NCI-H2107 treated with DMSO at 0.1 percent for 48 hours (cell line): Measurements from ENCODE around the gene PCDHA8.
"Not testable (repeated sequence)": the region's sequence is repeated elsewhere in the genome, so short reads cannot be mapped to it uniquely, and the experiment has no call there.

Source experiments
- DNase-seq: peaks from one replicate; lab custom pipeline; 2025; ENCODE audit not compliant: unreplicated experiment; lab: John Stamatoyannopoulos, UW

PCDHA8 gene, protein sequence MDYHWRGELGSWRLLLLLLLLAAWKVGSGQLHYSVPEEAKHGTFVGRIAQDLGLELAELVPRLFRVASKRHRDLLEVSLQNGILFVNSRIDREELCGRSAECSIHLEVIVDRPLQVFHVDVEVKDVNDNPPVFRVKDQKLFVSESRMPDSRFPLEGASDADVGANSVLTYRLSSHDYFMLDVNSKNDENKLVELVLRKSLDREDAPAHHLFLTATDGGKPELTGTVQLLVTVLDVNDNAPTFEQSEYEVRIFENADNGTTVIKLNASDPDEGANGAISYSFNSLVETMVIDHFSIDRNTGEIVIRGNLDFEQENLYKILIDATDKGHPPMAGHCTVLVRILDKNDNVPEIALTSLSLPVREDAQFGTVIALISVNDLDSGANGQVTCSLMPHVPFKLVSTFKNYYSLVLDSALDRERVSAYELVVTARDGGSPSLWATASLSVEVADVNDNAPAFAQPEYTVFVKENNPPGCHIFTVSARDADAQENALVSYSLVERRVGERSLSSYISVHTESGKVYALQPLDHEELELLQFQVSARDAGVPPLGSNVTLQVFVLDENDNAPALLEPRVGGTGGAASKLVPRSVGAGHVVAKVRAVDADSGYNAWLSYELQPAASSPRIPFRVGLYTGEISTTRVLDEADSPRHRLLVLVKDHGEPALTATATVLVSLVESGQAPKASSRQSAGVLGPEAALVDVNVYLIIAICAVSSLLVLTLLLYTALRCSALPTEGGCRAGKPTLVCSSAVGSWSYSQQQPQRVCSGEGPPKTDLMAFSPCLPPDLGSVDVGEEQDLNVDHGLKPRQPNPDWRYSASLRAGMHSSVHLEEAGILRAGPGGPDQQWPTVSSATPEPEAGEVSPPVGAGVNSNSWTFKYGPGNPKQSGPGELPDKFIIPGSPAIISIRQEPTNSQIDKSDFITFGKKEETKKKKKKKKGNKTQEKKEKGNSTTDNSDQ

DNA sequence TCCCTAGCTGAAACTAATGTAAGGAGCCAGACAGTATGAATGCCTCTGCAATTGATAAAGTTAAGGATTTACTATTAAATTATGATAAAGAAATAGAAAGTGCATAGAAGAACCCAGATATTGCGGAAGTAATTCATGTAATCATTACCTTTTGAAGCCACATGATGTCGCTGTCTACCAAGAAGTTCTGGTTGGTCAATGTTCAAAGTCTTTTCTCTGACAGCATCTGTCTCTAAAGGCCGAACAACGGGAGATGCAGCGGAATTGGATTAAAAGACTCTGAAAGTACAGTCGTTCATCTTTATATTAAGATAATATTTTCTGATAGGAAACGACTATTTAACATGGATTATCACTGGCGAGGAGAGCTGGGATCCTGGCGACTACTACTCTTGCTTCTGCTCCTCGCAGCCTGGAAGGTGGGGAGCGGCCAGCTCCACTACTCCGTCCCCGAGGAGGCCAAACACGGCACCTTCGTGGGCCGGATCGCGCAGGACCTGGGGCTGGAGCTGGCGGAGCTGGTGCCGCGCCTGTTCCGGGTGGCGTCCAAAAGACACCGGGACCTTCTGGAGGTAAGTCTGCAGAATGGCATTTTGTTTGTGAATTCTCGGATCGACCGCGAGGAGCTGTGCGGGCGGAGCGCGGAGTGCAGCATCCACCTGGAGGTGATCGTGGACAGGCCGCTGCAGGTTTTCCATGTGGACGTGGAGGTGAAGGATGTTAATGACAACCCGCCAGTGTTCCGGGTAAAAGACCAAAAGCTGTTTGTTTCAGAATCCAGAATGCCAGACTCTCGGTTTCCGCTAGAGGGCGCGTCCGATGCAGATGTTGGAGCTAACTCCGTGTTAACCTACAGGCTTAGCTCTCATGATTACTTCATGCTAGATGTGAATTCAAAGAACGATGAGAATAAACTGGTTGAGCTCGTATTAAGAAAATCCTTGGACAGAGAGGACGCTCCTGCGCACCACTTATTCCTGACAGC is at the start of gene PCDHA8:
TSS of gene PCDHA8 (plus strand) at position 210 of the 985 bp plus-strand sequence. CDS start at position 345, 135 bp downstream.
- no peak for DNase-seq

DNA sequence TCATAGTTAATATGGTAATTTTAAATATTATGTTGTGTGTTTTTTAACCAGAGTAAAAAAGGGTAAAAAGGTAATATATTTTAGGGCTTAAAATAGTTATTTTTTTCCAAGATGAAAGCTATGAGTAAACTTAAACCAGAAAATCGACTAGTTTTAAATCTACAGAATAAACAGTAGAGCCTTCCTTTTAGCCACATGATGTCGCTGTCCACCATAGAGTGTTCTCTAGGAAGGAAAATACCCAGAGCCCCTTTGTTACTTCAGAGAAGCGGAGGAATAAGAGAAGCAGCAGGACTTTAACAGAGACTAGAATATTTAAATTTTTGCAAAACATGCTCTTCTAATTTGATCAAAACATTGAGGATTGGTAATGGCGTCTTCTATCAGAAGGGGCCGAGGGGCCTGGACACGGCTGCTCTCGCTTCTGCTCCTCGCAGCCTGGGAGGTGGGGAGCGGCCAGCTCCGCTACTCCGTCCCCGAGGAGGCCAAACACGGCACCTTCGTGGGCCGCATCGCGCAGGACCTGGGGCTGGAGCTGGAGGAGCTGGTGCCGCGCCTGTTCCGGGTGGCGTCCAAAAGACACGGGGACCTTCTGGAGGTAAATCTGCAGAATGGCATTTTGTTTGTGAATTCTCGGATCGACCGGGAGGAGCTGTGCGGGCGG is 46.3 kb upstream of the PCDHA8 start, which contains the start of gene PCDHA2:
TSS of gene PCDHA2 (plus strand) at position 258 of the 664 bp plus-strand sequence.
- no peak for DNase-seq

DNA sequence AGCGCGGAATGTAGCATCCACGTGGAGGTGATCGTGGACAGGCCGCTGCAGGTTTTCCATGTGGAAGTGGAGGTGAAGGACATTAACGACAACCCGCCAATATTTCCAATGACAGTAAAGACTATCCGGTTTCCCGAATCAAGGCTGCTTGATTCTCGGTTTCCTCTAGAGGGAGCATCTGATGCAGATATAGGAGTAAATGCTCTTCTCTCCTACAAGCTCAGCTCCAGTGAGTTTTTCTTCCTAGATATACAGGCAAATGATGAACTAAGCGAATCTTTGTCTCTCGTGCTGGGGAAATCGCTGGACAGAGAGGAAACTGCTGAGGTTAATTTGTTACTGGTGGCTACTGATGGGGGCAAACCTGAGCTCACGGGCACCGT is 45.7 kb upstream of the PCDHA8 start:
- no peak for DNase-seq

DNA sequence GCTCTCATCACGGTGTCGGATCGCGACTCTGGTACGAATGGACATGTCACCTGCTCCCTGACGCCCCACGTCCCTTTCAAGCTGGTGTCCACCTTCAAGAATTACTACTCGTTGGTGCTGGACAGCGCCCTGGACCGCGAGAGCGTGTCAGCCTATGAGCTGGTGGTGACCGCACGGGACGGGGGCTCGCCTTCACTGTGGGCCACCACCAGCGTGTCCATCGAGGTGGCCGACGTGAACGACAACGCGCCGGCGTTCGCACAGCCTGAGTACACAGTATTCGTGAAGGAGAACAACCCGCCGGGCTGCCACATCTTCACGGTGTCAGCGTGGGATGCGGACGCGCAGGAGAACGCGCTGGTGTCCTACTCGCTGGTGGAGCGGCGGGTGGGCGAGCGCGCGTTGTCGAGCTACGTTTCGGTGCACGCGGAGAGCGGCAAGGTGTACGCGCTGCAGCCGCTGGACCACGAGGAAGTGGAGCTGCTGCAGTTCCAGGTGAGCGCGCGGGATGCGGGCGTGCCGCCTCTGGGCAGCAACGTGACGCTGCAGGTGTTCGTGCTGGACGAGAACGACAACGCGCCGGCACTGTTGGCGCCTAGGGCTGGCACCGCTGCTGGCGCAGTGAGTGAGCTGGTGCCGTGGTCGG is 44.8 kb upstream of the PCDHA8 start:
- not testable (repeated sequence) for DNase-seq

DNA sequence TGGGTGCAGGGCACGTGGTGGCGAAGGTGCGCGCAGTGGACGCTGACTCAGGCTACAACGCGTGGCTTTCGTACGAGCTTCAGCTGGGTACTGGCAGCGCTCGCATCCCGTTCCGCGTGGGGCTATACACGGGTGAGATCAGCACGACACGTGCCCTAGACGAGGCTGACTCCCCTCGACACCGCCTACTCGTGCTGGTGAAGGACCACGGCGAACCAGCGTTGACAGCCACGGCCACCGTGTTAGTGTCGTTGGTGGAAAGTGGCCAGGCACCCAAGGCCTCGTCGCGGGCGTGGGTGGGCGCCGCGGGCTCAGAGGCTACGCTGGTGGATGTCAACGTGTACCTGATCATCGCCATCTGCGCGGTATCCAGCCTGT is 44.3 kb upstream of the PCDHA8 start:
- no peak for DNase-seq

DNA sequence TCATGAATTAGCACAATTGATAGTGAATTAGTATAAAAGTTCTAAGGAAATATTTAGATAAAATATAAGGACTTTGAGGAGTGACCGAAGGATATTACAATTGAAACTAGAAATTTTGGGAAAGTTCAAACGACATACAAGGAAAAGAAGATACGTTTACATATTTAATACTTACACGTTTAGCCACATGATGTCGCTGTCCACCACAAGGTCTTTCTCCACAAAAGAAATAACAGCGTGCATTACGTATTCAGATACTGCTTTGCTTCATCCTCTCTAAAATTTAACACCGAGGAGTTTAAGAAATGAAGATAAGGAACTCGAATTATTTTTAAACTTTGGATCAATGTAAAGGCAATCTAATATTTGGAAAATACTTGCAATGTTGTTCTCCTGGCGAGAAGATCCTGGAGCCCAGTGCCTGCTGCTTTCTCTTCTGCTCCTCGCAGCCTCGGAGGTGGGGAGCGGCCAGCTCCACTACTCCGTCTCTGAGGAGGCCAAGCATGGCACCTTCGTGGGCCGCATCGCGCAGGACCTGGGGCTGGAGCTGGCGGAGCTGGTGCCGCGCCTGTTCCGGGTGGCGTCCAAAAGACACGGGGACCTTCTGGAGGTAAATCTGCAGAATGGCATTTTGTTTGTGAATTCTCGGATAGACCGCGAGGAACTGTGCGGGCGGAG is 40.0 kb upstream of the PCDHA8 start, which contains the start of gene PCDHA3:
TSS of gene PCDHA3 (plus strand) at position 242 of the 678 bp plus-strand sequence.
- no peak for DNase-seq

DNA sequence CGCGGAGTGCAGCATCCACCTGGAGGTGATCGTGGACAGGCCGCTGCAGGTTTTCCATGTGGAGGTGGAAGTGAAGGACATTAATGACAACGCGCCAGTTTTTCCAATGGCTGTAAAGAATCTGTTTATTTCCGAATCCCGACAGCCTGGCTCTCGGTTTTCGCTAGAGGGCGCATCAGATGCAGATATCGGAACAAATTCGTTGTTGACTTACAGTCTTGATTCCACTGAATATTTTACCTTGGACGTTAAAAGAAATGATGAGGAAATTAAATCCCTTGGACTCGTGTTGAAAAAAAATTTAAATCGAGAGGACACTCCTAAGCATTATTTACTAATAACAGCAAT is 39.5 kb upstream of the PCDHA8 start:
- DNase-seq: no peak

DNA sequence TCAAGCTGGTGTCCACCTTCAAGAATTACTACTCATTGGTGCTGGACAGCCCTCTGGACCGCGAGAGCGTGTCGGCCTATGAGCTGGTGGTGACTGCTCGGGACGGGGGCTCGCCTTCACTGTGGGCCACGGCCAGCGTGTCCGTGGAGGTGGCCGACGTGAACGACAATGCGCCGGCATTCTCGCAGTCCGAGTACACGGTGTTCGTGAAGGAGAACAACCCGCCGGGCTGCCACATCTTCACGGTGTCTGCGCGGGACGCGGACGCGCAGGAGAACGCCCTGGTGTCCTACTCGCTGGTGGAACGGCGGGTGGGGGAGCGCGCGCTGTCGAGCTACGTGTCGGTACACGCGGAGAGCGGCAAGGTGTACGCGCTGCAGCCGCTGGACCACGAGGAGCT is 38.6 kb upstream of the PCDHA8 start:
- DNase-seq: not testable (repeated sequence)

DNA sequence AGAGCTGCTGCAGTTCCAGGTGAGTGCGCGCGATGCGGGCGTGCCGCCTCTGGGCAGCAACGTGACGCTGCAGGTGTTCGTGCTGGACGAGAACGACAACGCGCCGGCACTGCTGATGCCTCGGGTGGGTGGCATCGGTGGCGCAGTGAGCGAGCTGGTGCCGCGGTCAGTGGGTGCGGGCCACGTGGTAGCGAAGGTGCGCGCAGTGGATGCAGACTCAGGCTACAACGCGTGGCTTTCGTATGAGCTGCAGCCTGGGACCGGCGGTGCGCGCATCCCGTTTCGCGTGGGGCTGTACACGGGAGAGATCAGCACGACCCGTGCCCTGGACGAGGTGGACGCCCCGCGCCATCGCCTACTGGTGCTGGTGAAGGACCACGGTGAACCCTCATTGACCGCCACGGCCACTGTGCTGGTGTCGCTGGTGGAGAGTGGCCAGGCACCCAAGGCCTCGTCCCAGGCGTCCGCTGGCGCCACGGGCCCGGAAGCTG is 38.2 kb upstream of the PCDHA8 start:
- DNase-seq: no peak

DNA sequence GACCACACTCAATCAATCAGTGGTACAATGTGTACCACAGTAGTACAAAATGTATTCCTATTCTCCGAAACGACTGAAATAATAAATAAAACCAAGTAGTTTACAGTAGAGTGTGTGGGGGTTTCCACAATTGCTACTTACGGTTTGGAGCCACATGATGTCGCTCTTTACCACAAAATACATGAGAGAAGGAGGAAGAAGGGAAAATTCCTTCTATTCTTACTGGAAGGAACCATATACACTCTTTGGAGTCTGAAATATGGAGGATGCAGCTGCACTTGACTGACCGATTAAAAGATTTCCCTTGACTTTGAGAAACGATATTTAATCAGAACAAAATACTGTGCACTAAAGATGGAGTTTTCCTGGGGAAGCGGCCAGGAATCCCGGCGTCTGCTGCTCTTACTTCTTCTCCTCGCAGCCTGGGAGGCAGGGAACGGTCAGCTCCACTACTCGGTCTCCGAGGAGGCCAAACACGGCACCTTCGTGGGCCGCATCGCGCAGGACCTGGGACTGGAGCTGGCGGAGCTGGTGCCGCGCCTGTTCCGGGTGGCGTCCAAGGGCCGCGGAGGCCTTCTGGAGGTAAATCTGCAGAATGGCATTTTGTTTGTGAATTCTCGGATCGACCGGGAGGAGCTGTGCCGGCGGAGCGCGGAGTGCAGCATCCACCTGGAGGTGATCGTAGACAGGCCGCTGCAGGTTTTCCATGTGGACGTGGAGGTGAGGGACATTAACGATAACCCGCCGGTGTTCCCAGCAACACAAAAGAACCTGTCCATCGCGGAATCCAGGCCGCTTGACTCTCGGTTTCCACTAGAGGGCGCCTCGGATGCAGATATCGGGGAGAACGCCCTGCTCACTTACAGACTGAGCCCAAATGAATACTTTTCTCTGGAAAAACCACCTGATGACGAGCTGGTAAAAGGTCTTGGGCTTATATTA is 33.9 kb upstream of the PCDHA8 start, which contains the start of gene PCDHA4:
TSS of gene PCDHA4 (plus strand) at position 235 of the 942 bp plus-strand sequence.
- DNase-seq: no peak

DNA sequence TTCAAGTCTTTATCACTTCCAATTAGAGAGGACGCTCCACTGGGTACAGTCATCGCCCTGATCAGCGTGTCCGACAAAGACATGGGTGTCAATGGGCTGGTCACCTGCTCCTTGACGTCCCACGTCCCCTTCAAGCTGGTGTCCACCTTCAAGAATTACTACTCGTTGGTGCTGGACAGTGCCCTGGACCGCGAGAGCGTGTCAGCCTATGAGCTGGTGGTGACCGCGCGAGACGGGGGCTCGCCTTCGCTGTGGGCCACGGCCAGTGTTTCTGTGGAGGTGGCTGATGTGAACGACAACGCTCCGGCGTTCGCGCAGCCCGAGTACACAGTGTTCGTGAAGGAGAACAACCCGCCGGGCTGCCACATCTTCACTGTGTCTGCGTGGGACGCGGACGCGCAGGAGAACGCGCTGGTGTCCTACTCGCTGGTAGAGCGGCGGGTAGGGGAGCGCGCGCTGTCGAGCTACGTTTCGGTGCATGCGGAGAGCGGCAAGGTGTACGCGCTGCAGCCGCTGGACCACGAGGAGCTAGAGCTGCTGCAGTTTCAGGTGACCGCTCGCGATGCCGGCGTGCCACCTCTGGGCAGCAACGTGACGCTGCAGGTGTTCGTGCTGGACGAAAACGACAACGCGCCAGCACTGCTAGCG is 32.6 kb upstream of the PCDHA8 start:
- not testable (repeated sequence) for DNase-seq

DNA sequence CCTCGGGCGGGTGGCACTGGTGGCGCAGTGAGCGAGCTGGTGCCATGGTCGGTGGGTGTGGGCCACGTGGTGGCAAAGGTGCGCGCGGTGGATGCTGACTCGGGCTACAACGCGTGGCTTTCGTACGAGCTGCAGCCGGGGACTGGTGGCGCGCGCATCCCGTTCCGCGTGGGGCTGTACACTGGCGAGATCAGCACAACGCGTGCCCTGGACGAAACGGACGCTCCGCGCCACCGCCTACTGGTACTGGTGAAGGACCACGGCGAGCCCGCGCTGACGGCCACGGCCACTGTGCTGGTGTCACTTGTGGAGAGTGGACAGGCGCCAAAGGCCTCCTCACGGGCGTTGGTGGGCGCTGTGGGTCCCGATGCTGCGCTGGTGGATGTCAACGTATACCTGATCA is 32.1 kb upstream of the PCDHA8 start:
- no peak for DNase-seq

DNA sequence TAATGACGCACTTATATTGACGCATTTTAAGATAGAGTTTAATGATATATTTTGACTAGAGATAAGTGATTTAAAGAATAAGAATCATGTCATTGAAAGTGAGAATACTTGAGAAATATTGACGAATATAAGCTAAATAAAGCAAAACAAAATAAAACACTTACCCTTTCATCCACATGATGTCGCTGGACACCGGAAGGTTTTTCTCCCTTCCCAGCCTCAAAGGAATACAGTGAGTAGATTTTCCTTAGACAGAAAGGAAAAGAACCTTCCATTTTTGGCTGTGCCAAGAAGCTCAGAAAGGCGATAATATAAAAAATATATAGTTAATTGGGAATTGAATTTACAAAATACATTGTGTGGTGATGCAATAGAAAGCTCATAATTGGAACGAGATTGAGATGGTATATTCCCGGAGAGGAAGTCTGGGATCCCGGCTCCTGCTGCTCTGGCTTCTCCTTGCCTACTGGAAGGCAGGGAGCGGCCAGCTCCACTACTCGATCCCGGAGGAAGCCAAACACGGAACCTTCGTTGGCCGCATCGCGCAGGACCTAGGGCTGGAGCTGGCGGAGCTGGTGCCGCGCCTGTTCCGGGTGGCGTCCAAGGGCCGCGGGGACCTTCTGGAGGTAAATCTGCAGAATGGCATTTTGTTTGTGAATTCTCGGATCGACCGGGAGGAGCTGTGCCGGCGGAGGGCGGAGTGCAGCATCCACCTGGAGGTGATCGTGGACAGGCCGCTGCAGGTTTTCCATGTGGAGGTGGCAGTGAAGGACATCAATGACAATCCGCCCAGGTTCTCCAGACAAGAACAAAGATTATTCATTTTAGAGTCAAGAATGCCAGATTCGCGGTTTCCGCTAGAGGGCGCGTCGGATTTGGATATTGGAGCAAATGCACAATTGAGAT is 19.4 kb upstream of the PCDHA8 start, which contains the start of gene PCDHA5:
TSS of gene PCDHA5 (plus strand) at position 239 of the 906 bp plus-strand sequence.
- no peak for DNase-seq

DNA sequence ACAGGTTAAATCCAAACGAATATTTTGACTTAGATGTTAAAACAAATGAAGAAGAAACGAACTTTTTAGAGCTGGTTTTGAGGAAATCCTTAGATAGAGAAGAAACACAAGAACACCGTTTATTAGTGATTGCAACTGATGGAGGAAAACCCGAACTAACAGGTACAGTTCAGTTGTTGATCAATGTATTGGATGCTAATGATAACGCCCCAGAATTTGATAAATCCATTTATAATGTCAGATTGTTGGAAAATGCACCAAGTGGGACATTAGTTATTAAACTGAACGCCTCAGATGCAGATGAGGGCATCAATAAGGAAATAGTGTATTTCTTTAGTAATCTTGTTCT is 18.7 kb upstream of the PCDHA8 start:
- no peak for DNase-seq

DNA sequence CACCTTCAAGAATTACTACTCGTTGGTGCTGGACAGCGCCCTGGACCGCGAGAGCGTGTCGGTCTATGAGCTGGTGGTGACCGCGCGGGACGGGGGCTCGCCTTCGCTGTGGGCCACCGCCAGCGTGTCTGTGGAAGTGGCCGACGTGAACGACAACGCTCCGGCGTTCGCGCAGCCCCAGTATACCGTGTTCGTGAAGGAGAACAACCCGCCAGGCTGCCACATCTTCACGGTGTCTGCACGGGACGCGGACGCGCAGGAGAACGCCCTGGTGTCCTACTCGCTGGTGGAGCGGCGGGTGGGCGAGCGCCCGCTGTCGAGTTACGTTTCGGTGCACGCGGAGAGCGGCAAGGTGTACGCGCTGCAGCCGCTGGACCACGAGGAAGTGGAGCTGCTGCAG is 18.0 kb upstream of the PCDHA8 start:
- DNase-seq: not testable (repeated sequence)

DNA sequence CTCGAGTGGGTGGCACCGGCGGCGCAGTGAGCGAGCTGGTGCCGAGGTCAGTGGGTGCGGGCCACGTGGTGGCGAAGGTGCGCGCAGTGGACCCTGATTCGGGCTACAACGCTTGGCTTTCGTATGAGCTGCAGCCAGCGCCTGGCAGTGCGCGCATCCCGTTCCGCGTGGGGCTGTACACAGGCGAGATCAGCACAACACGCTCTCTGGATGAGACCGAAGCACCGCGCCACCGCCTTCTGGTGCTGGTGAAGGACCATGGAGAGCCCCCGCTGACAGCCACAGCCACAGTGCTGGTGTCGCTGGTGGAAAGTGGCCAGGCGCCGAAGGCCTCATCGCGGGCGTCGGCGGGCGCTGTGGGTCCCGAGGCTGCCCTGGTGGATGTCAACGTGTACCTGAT is 17.5 kb upstream of the PCDHA8 start:
- DNase-seq: no peak
